Activated CD4-positive, CD25-positive, alpha-beta regulatory T cell treated with anti-CD3 and anti-CD28 coated beads, Interleukin-2, amount 50 U/mL, for 16 hours (primary cell): ENCODE measurements around the gene RNASE4.

Experiments used
- DNase-seq: peaks from one replicate; pipeline ENCODE4 v3.0.0-alpha.2; 2020; ENCODE audit warnings: low read depth, low spot score

Gene RNASE4

DNA sequence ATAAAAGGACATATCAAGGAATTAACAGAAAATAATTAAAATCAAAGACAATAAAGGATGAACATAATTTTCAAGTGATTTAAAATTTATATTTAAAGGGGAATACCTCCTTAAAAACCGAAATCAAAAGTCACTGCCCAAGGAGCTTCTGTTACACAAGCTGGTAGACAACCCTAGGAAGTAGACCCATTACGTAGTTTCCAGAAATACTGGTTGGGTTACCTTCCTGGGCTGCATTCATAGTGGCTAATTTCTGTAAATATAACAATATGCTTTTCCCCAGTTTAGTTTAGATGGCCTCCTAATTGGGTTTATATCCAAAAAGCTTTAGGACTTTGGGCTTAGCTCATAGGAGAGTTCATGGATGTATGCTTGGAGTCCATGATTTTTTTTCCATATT, 59.2 kb downstream of the RNASE4 start:
- no peak for DNase-seq

DNA sequence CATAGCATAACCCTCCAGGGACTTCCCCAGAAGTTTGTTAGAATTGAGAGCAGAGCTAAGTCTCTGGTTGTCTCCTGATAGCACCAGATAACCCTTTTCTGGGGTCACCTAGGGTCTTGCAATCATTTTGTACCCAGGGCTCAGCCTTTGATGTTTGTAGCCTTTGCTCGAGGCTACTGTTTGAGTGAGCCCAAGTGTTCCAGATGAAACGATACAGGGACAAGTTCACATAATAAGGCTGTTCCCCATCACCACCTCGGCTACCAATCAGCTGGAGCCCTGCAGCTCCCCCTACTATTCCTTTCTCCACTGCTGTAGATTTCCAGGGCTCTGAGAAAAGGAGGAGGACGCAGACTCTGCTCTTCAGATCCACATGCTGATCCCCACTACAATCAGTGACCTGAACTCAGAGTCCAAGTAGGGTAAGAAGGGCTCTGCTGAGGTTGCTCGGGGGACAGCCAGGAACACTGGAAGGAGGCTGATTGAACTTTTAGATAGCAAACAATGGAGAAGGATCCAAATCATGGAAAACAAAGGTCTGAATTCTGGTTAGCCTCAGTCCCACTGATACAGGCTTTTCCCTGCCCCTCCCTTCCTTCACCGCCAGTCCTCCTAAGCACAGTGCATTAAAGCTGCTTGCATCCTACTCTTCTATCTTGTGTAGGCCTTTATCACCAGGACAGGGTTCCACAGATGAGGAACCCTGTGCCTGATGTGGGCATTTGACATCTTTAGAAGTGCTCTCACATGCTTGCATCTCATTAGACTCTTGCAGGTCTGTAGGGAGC, 61.4 kb downstream of the RNASE4 start, which contains the start of gene EDDM3A:
Gene EDDM3A, plus strand, starts transcription at position 317 of the 788 bp plus-strand sequence. CDS start 1,694 bp downstream, outside the sequence.
- DNase-seq: no peak

DNA sequence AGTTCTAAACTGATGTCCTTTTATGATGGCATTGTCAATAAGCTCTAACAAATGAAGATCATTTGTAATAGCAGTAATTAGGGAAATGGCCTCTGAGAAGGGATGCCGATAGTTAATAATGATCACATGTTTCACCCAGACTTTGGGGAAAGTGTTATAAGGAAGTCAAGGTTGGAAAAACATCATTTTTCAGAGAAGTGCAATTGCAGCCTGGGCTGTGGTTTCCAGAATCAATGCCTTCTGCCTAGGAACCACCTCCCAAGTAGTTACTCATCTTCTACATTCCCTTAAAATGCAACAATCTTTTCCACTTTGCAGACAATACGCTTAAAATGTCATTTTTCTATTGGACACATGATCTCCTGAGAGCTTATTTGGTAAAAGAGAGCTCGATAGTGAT, 62.2 kb downstream of the RNASE4 start:
- DNase-seq: no peak

DNA sequence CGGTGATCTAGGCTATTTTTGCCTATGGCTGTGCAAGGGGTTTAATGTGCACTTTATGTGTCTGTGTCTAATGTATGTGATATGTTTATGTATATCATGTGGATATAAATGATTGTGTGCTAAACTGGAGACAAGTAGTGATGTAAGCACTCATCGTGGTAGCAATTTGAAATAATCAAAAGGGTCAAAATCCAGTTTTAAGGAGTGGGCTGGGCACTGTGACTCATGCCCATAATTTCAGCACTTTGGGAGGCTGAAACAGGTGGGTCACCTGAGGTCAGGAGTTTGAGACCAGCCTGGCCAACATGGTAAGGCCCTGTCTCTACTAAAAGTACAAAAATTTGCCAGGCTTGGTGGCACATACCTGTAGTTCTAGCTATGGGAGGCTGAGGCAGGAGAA, 64.1 kb downstream of the RNASE4 start:
- no peak for DNase-seq

DNA sequence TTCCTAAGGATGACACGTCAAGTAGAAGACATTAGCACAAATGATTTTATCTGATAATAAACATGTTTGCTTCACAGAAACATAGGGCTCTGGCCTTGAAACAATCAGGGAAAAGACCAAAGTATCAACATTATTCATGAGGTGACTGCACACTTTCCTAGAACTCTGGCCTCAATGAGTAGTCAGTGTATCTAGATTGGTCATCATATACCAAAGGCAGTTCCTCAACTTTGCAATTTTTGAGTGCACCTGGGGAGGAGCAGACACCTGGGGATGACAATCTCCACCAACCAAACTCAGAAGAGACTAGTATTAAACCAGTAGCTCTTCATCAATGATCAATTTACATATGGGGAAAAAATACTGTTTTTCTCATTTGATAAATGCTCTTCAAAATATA, 65.8 kb downstream of the RNASE4 start:
- no peak for DNase-seq
